Neutrophil (primary cell): ENCODE measurements around the gene NKTR.
"Not testable (repeated sequence)": the region's sequence is repeated elsewhere in the genome, so short reads cannot be mapped to it uniquely, and the experiment has no call there.

Source experiments
- H3K27ac ChIP-seq: fragments of 200-600 bp; sonication (generic); 2 replicates; pipeline ENCODE4 v1.5.1; 2016; ENCODE audit warnings: mild to moderate bottlenecking, moderate library complexity
- H3K27me3 ChIP-seq: fragments of 200-600 bp; sonication (generic); 2 replicates; pipeline ENCODE4 v1.6.0; 2016; ENCODE audit warnings: mild to moderate bottlenecking
- H3K36me3 ChIP-seq: fragments of 200-600 bp; sonication (generic); 2 replicates; pipeline ENCODE4 v1.5.1; 2017
- H3K4me1 ChIP-seq, 2 experiments: fragments of 200-600 bp in 1 of 2; sonication (generic) in 1 of 2; 1 replicate in 1 of 2; 2 replicates in 1 of 2; pipeline versions ENCODE4 v1.5.1 to v1.6.1; 2013 to 2016; ENCODE audit warnings: low read depth in 1 of 2, low read length in 1 of 2, mild to moderate bottlenecking in 1 of 2, moderate library complexity in 1 of 2; ENCODE audit not compliant: control insufficient read depth in 1 of 2, insufficient read depth in 1 of 2
- H3K4me3 ChIP-seq, 2 experiments: fragments of 200-600 bp in 1 of 2; sonication (generic) in 1 of 2; 1 replicate in 1 of 2; 2 replicates in 1 of 2; pipeline ENCODE4 v1.5.1; 2013 to 2016; ENCODE audit warnings: low read depth in 1 of 2, low read length in 1 of 2, mild to moderate bottlenecking in 1 of 2, moderate library complexity in 1 of 2
- H3K9me3 ChIP-seq: fragments of 200-600 bp; sonication (generic); 2 replicates; pipeline ENCODE4 v1.5.1; 2016
- CTCF ChIP-seq: fragments of 200-600 bp; sonication (generic); IDR thresholded peaks from 2 replicates; pipeline ENCODE4 v1.5.1; 2016; ENCODE audit warnings: antibody characterized with exemption

The NKTR gene

GRCh38 chr3:42590989-42591756 lies 9.3 kb upstream of the NKTR start:
- peak overlapping the region; percentile 68 to 90 for H3K4me3 ChIP-seq
- H3K27ac ChIP-seq: peak overlapping the region; percentile 85
- H3K4me1 ChIP-seq: peaks cover 15 to 18% of the 10 kb centered on the region in 2 experiments
- TF ChIP-seq CTCF: no peak
- H3K9me3 ChIP-seq: no peaks in the 10 kb centered on the region
- H3K27me3 ChIP-seq: no peaks in the 10 kb centered on the region
- H3K36me3 ChIP-seq: no peaks in the 10 kb centered on the region

GRCh38 chr3:42591811-42592210 lies 8.7 kb upstream of the NKTR start:
- peaks cover 15 to 18% of the 10 kb centered on the region in 2 experiments for H3K4me1 ChIP-seq
- H3K36me3 ChIP-seq: no peaks in the 10 kb centered on the region
- no peaks in the 10 kb centered on the region for H3K27me3 ChIP-seq
- no peaks in the 10 kb centered on the region for H3K9me3 ChIP-seq
- no peak for TF ChIP-seq CTCF
- no peak overlapping the region for H3K4me3 ChIP-seq
- H3K27ac ChIP-seq: peak overlapping the region; percentile 85

DNA sequence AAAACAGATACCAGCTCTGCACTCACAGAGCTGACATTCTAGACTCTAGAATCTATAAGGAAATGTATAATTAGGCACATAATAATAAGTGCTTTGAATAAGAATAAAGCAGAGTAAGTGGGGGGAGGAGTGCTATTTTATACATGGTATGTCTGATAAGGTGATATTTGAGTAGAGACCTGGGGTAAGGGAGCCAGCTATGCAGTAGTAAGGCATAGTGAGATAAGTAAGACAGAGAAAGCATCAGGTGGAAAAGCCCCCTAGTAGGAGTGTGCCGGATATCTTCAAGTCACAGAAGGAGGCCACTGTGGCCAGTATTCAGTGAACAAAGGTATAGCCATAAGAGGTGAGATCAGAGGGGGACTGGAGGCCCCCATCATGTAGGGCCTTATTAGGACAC lies 6.9 kb upstream of the NKTR start:
- Histone ChIP-seq H3K36me3 (no peaks in the 10 kb centered on the region), H3K9me3 (no peaks in the 10 kb centered on the region), H3K27me3 (no peaks in the 10 kb centered on the region), H3K4me3 (no peak overlapping the region), H3K27ac (no peak overlapping the region), H3K4me1 (peaks cover 15 to 18% of the 10 kb centered on the region in 2 experiments)
- no peak for TF ChIP-seq CTCF

DNA sequence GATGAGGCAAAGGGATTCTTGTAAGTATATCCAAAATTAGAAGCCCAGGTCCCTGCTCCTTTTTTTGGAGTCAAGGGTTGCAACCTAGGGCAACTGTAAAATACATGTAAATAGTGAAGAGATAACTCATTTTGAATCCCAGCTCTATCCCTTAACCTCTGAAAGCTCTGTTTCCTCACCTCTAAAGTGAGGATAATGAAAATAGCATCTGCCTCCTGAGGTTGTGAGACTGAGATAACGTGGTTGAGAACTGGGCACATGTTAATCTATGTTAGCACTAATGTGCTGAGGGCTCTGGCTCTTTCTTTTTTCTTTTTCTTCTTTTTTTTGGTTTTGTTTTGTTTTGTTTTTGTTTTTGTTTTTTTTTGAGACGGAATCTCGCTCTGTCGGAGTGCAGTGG lies 4.8 kb upstream of the NKTR start:
- Histone ChIP-seq H3K27ac (no peak overlapping the region), H3K27me3 (no peaks in the 10 kb centered on the region), H3K4me3 (no peak overlapping the region), H3K9me3 (no peaks in the 10 kb centered on the region), H3K4me1 (peaks cover 12 to 14% of the 10 kb centered on the region in 2 experiments), H3K36me3 (no peaks in the 10 kb centered on the region)
- no peak for TF ChIP-seq CTCF

GRCh38 chr3:42597098-42597497 lies 3.4 kb upstream of the NKTR start:
- H3K9me3 ChIP-seq, H3K27ac ChIP-seq, H3K36me3 ChIP-seq, H3K4me3 ChIP-seq, H3K27me3 ChIP-seq: not testable (repeated sequence)
- peaks cover 18 to 22% of the 10 kb centered on the region in 2 experiments for H3K4me1 ChIP-seq

- peaks cover 4% of the 10 kb centered on the region for H3K36me3 ChIP-seq
- TF ChIP-seq CTCF: no peak
- H3K9me3 ChIP-seq: no peaks in the 10 kb centered on the region
- peaks cover 21 to 24% of the 10 kb centered on the region in 2 experiments for H3K4me1 ChIP-seq
- H3K27ac ChIP-seq: peak overlapping the region; percentile 98
- H3K27me3 ChIP-seq: no peaks in the 10 kb centered on the region
- H3K4me3 ChIP-seq: peak overlapping the region; percentile 66 to 92
Observed at GRCh38 chr3:42600958-42601675, 631 bp downstream of the NKTR start.
